GM12801 (cell line): ENCODE measurements around the gene AFTPH.

ENCODE experiments used
- CTCF ChIP-seq: IDR thresholded peaks from one replicate; pipeline ENCODE4 v1.5.1; 2011; ENCODE audit warnings: control low read depth; ENCODE audit not compliant: insufficient read length; ENCODE audit errors: extremely low read depth

Gene AFTPH

DNA sequence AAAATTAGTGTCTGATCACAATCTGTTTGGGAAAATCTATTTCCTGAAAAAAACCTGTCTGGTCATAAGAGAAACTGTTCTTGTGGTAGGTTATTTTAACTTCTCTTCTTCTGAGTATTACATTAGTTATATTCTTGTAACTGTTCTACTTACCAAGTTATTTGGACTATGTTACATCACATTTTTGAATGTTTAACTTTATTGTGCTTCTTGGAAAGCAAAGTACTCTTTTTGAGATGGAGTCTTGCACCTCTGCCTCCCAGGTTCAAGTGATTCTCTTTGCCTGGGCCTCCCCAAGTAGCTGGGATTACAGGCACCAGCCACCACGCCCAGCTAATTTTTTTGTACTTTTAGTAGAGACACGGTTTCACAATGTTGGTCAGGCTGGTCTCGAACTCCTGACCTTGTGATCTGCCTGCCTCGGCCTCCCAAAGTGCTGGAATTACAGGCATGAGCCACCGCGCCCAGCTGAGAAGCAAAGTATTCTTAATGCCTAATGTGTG is 39.4 kb downstream of the AFTPH start:
- no peak for TF ChIP-seq CTCF

DNA sequence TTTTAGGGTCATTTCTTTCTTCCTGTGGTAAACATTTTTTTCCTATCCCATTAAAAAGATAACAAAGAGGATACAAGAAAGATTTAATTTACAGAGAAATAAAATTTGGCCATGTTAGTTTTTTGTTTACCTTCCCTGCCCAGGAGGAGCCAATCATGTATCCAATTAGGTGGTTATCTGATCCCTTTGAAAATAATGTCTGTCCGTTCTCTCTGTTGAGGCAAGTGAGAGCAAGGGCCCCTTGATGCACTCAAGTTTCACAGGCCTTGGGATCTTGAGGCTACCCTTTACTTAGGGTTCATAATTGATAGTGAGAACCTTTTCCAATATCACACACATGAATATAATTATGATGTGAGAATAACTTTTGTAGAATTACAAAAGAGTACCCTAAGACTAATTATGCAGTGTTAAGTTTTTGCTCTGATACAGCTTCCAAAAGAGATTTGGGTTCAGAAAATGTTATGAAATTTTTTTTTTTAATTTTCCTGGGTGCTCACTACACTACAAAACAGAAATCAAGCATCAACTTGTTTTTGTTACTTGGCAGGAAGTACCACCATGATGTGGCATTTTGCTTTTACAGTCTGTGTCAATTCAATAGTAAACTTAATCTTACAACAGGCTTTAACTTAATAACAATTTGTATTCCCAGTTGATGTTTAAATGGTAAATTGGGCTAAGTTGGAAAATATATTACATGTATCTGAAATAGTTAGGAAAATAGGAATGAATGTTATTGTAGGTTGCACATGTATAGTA is 42.0 kb downstream of the AFTPH start:
- no peak for TF ChIP-seq CTCF

- no peak for TF ChIP-seq CTCF
These were observed 43.3 kb downstream of the AFTPH start for GRCh38 chr2:64567473-64567872.

GRCh38 chr2:64568836-64569235 is 44.7 kb downstream of the AFTPH start:
- TF ChIP-seq CTCF: no peak

GRCh38 chr2:64574871-64575270 is 50.7 kb downstream of the AFTPH start:
- no peak for TF ChIP-seq CTCF

- no peak for TF ChIP-seq CTCF
These were observed 56.9 kb downstream of the AFTPH start for GRCh38 chr2:64581018-64581417.

GRCh38 chr2:64581777-64582539 is 57.8 kb downstream of the AFTPH start:
- no peak for TF ChIP-seq CTCF
